MM.1S (cell line): ENCODE measurements around the gene SLC5A9.

Experiments used
- CTCF ChIP-seq: fragments of 300-600 bp; sonication (generic); IDR thresholded peaks from 2 replicates; pipeline ENCODE4 v1.5.1; 2016; ENCODE audit warnings: antibody characterized with exemption, low read length, mixed read lengths
- EZH2 ChIP-seq: fragments of 300-600 bp; sonication (generic); optimal IDR thresholded peaks from 2 replicates; pipeline ENCODE3; 2017; ENCODE audit warnings: low read depth, mild to moderate bottlenecking, antibody characterized with exemption, low read length, mixed read lengths
- EZH2phosphoT487 ChIP-seq: fragments of 300-600 bp; sonication (generic); IDR thresholded peaks from 2 replicates; pipeline ENCODE4 v1.6.1; 2018; ENCODE audit warnings: antibody characterized with exemption, low read length

- TF ChIP-seq CTCF: no peak
- no peak for TF ChIP-seq EZH2
- TF ChIP-seq EZH2phosphoT487: no peak
Observed at GRCh38 chr1:48206371-48206770, 16.1 kb upstream of the SLC5A9 start.
